PC-9 (cell line): ENCODE measurements around the gene HTR7. TPM values are rescaled to one million over a fixed set of nuclear protein-coding genes. Genes with fewer than 3 reads are reported as not detected.

ENCODE experiments used
- BruUV-seq: library from RNA; stranded (reverse); fragments of 400-500 nt; replicated peaks from 2 replicates; lab custom pipeline; 2021; lab: Mats Ljungman, UMichigan
- CTCF ChIA-PET: fragments of 300-600 bp; sonication (Branson Sonifier 250); formaldehyde crosslinking; loops from one replicate; lab custom pipeline; 2022; ENCODE audit warnings: antibody characterized with exemption; lab: Charles Lee
- POLR2A ChIA-PET: fragments of 300-600 bp; sonication (Branson Sonifier 250); formaldehyde crosslinking; loops from one replicate; lab custom pipeline; 2022; ENCODE audit warnings: antibody characterized with exemption; ENCODE audit not compliant: unreplicated experiment; lab: Charles Lee
- DNase-seq, 2 experiments: peaks; one replicate each; pipeline versions ENCODE4 v3.0.0 to v3.0.0-alpha.2; 2015 to 2022; ENCODE audit warnings: mixed read lengths in 1 of 2
- H2AFZ ChIP-seq: fragments of 200-600 bp; sonication (generic); 2 replicates; pipeline ENCODE4 v1.8.1; 2017; ENCODE audit warnings: antibody characterized with exemption
- H3F3A ChIP-seq: fragments of 200-600 bp; sonication (generic); 2 replicates; pipeline ENCODE4 v1.8.1; 2017; ENCODE audit warnings: antibody characterized with exemption, mild to moderate bottlenecking, low read depth; ENCODE audit not compliant: insufficient read depth
- H3K27ac ChIP-seq: fragments of 200-600 bp; sonication (generic); 2 replicates; pipeline ENCODE4 v1.6.1; 2016; ENCODE audit warnings: mixed run types
- H3K27me3 ChIP-seq: fragments of 200-600 bp; sonication (generic); 2 replicates; pipeline ENCODE4 v1.6.1; 2016; ENCODE audit warnings: low read depth, mixed run types; ENCODE audit not compliant: insufficient read depth
- H3K36me3 ChIP-seq: fragments of 200-600 bp; sonication (generic); 2 replicates; pipeline ENCODE4 v1.6.1; 2016; ENCODE audit warnings: low read depth, mixed run types
- H3K4me1 ChIP-seq: fragments of 200-600 bp; sonication (generic); replicated peaks from 2 replicates; pipeline ENCODE4 v1.6.1; 2016; ENCODE audit warnings: mixed run types; ENCODE audit not compliant: insufficient read depth
- H3K4me2 ChIP-seq: fragments of 200-600 bp; sonication (generic); 2 replicates; pipeline ENCODE4 v1.6.1; 2017; ENCODE audit warnings: mixed run types
- H3K4me3 ChIP-seq: fragments of 200-600 bp; sonication (generic); 2 replicates; pipeline ENCODE4 v1.6.1; 2016; ENCODE audit warnings: mixed run types
- H3K79me2 ChIP-seq: fragments of 200-600 bp; sonication (generic); 2 replicates; pipeline ENCODE4 v1.6.1; 2017; ENCODE audit warnings: low read depth, mixed run types
- H3K9me2 ChIP-seq: fragments of 200-600 bp; sonication (generic); 2 replicates; pipeline ENCODE4 v1.8.1; 2017; ENCODE audit warnings: mild to moderate bottlenecking; ENCODE audit not compliant: insufficient read depth
- H3K9me3 ChIP-seq: fragments of 200-600 bp; sonication (generic); 2 replicates; pipeline ENCODE4 v1.8.1; 2016; ENCODE audit warnings: low read depth; ENCODE audit not compliant: insufficient read depth
- H4K20me1 ChIP-seq: fragments of 200-600 bp; sonication (generic); 2 replicates; pipeline ENCODE4 v1.8.1; 2017; ENCODE audit not compliant: insufficient read depth
- EZH2 ChIP-seq: fragments of 200-600 bp; sonication (generic); IDR thresholded peaks from 2 replicates; pipeline ENCODE4 v1.8.0; 2017; ENCODE audit warnings: antibody characterized with exemption, low read depth
- intact Hi-C: fragments of 100-400 bp; cut with micrococcal nuclease; formaldehyde crosslinking; loops from one replicate; pipeline ENCODE4 v1.10.0; 2022; ENCODE audit not compliant: unreplicated experiment
- total RNA-seq: library from RNA; stranded (reverse); gene quantifications from 2 replicates; pipeline ENCODE4 v1.2.3, GENCODE V29; 2021
- TF ChIP-seq, protein P1 (sequence below): fragments of 200-600 bp; sonication (generic); conservative IDR thresholded peaks from 2 replicates; pipeline ENCODE4 v1.6.1; 2017; ENCODE audit warnings: mixed run types, antibody characterized with exemption, mild to moderate bottlenecking, moderate library complexity

Gene HTR7
- total RNA-seq, 1 experiment from 2014 or later, result 0.52 TPM

GRCh38 chr10:90788968-90789367, 68.9 kb downstream of the HTR7 start:
- Histone ChIP-seq H2AFZ (no peak overlapping the region), H3K79me2 (no peaks in the 10 kb centered on the region), H3K27ac (no peak overlapping the region), H3K4me1 (no peaks in the 10 kb centered on the region), H3F3A (no peaks in the 10 kb centered on the region), H3K4me3 (no peak overlapping the region), H4K20me1 (no peaks in the 10 kb centered on the region), H3K27me3 (no peaks in the 10 kb centered on the region), H3K4me2 (no peak overlapping the region), H3K9me2 (no peaks in the 10 kb centered on the region), H3K9me3 (no peaks in the 10 kb centered on the region), H3K36me3 (no peaks in the 10 kb centered on the region)
- BruUV-seq, result no TSS peak
- TF ChIP-seq, protein P1, sequence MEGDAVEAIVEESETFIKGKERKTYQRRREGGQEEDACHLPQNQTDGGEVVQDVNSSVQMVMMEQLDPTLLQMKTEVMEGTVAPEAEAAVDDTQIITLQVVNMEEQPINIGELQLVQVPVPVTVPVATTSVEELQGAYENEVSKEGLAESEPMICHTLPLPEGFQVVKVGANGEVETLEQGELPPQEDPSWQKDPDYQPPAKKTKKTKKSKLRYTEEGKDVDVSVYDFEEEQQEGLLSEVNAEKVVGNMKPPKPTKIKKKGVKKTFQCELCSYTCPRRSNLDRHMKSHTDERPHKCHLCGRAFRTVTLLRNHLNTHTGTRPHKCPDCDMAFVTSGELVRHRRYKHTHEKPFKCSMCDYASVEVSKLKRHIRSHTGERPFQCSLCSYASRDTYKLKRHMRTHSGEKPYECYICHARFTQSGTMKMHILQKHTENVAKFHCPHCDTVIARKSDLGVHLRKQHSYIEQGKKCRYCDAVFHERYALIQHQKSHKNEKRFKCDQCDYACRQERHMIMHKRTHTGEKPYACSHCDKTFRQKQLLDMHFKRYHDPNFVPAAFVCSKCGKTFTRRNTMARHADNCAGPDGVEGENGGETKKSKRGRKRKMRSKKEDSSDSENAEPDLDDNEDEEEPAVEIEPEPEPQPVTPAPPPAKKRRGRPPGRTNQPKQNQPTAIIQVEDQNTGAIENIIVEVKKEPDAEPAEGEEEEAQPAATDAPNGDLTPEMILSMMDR, result no peak
- no peak for TF ChIP-seq EZH2
- no peak for DNase-seq
- CTCF ChIA-PET, result no interaction called here
- intact Hi-C loops, result loop anchor here (5.0 kb wide), 1 partner anchor 997 kb away; no protein-coding TSS in a partner anchor
- POLR2A ChIA-PET, result no interaction called here

GRCh38 chr10:90788199-90788491, 69.7 kb downstream of the HTR7 start:
- no peaks in the 10 kb centered on the region for H3K79me2 ChIP-seq
- no peaks in the 10 kb centered on the region for H3K4me1 ChIP-seq
- intact Hi-C loops, result loop anchor here (5.0 kb wide), 1 partner anchor 996 kb away; no protein-coding TSS in a partner anchor
- TF ChIP-seq, protein P1, result peak; percentile 17; the same call in 1 of the 2 replicates
- TF ChIP-seq EZH2, result no peak
- H3K9me3 ChIP-seq, result no peaks in the 10 kb centered on the region
- H3K4me3 ChIP-seq, result no peak overlapping the region
- ChIA-PET CTCF (no interaction called here), POLR2A (interaction anchor here (0.7 kb wide), 1 partner anchor 829 kb away, joined by 3 read pairs; no protein-coding TSS in a partner anchor)
- no peaks in the 10 kb centered on the region for H3F3A ChIP-seq
- H3K36me3 ChIP-seq, result no peaks in the 10 kb centered on the region
- no peaks in the 10 kb centered on the region for H3K9me2 ChIP-seq
- no peak for DNase-seq
- H3K4me2 ChIP-seq, result no peak overlapping the region
- no peaks in the 10 kb centered on the region for H3K27me3 ChIP-seq
- no peak overlapping the region for H2AFZ ChIP-seq
- BruUV-seq, result no TSS peak
- no peaks in the 10 kb centered on the region for H4K20me1 ChIP-seq
- no peak overlapping the region for H3K27ac ChIP-seq

DNA sequence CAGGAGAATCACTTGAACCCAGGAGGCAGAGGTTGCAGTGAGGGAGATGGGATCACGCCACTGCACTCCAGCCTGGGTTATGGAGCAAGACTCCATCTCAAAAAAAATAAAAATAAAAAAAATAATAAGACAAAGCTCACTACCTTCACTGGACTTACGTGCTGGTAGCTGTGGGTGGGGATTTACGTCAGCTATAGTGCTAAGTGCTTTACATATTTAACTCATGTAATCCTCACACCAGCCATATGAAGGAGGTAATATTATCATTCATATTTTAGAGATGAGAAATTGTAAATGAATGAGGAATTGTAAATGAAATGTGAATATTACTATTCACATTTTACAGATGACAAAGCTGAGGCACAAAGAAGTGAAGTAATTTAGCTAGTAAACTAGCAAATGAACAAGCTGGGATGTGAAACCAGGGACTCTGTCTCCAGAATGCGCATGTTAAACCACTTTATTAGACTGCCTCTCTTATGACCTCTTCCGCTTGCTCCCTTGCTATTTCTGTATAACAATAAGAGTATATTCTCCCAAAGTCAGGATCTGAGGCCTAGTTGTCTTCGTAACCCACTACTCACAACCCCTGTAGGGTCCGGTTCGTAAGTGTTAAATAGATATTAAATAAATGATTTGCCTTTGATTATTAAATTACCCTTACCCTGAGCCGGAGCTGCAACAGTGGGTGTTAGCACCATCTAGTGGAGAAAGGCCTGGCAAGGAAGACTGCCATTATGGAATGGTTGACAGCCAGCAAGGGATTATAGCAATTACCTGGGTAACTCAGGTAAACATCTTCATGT, 70.2 kb downstream of the HTR7 start:
- no peaks in the 10 kb centered on the region for H3K9me3 ChIP-seq
- H3K4me1 ChIP-seq, result no peaks in the 10 kb centered on the region
- H3F3A ChIP-seq, result no peaks in the 10 kb centered on the region
- POLR2A ChIA-PET, result interaction anchor here (0.7 kb wide), 2 partner anchors 829 to 1543 kb away, joined by 3 to 4 read pairs; no protein-coding TSS in a partner anchor
- no peak overlapping the region for H3K27ac ChIP-seq
- no TSS peak for BruUV-seq
- no peaks in the 10 kb centered on the region for H3K9me2 ChIP-seq
- H3K4me2 ChIP-seq, result no peak overlapping the region
- H4K20me1 ChIP-seq, result no peaks in the 10 kb centered on the region
- intact Hi-C loops, result loop anchor here (5.0 kb wide), 1 partner anchor 995 kb away; no protein-coding TSS in a partner anchor
- H3K36me3 ChIP-seq, result no peaks in the 10 kb centered on the region
- TF ChIP-seq, protein P1, result peak; percentile 68
- TF ChIP-seq EZH2, result no peak
- no peak overlapping the region for H2AFZ ChIP-seq
- CTCF ChIA-PET, result no interaction called here
- H3K27me3 ChIP-seq, result no peaks in the 10 kb centered on the region
- no peaks in the 10 kb centered on the region for H3K79me2 ChIP-seq
- H3K4me3 ChIP-seq, result no peak overlapping the region
- DNase-seq, result peak in 1 of 2 experiments; percentile 24
